Kidney (tissue), 14 donors: ENCODE data around the gene TMEM235. TPM values are rescaled to one million over a fixed set of nuclear protein-coding genes. Genes with fewer than 3 reads are reported as not detected.

ENCODE experiments used
- DNase-seq, 5 donors: peaks; one replicate each; pipeline ENCODE4 v3.0.0-alpha.2; 2013 to 2020
- FAIRE-seq: peaks from 2 replicates; lab custom pipeline; 2012; peaks lifted over from hg19 to GRCh38; lab: Jason Lieb, UNC
- H3K27ac ChIP-seq, 2 donors: one replicate each; pipeline ENCODE4 v1.7.0; 2013; ENCODE audit warnings: low read depth in 2 of 2, low read length in 2 of 2, inconsistent platforms in 1 of 2
- H3K27me3 ChIP-seq: one replicate; pipeline ENCODE4 v1.7.1; 2013; ENCODE audit warnings: low read length, inconsistent platforms; ENCODE audit not compliant: control insufficient read depth, insufficient read depth
- H3K36me3 ChIP-seq, 3 donors: one replicate each; pipeline versions ENCODE4 v1.7.0 to v1.7.1; 2013; ENCODE audit warnings: low read length in 3 of 3, control low read depth in 1 of 3, inconsistent platforms in 1 of 3; ENCODE audit not compliant: insufficient read depth in 3 of 3, control insufficient read depth in 2 of 3
- H3K4me1 ChIP-seq, 3 donors: one replicate each; pipeline versions ENCODE4 v1.7.0 to v1.7.1; 2013; ENCODE audit warnings: low read length in 3 of 3, inconsistent platforms in 1 of 3, low read depth in 1 of 3; ENCODE audit not compliant: control insufficient read depth in 2 of 3, insufficient read depth in 2 of 3
- H3K4me3 ChIP-seq, 3 donors: one replicate each; pipeline versions ENCODE4 v1.7.0 to v1.8.1; 2013; ENCODE audit warnings: low read length in 3 of 3, control low read depth in 1 of 3, inconsistent platforms in 1 of 3
- H3K9ac ChIP-seq, 3 donors: one replicate each; pipeline versions ENCODE4 v1.7.0 to v1.7.1; 2013; ENCODE audit warnings: low read length in 3 of 3, control low read depth in 1 of 3, inconsistent platforms in 1 of 3
- H3K9me3 ChIP-seq, 3 donors: one replicate each; pipeline versions ENCODE4 v1.7.0 to v1.7.1; 2013; ENCODE audit warnings: low read length in 3 of 3, control low read depth in 1 of 3, inconsistent platforms in 1 of 3; ENCODE audit not compliant: control insufficient read depth in 2 of 3, insufficient read depth in 1 of 3
- intact Hi-C: fragments of 100-400 bp; cut with DNase I; formaldehyde crosslinking; loops from one replicate; pipeline ENCODE4 v1.11.1; 2022
- polyA plus RNA-seq: library from polyadenylated mRNA; stranded (reverse); fragments of 350-450 nt; fragmentation: Illumina TruSeq; extraction: RNeasy Lipid Tissue Mini Kit (QIAGEN cat#74804); gene quantifications from one replicate; pipeline ENCODE4 v1.2.3, GENCODE V29; 2014; ENCODE audit warnings: low read depth, low replicate concordance; ENCODE audit not compliant: insufficient read depth
- total RNA-seq: library from RNA; stranded (reverse); fragmentation: NEBNext Ultra II Directional; extraction: Animal tissue kit (Norgen Biotek cat#: 25700); gene quantifications from one replicate; pipeline ENCODE4 v1.2.1, GENCODE V29; 2021
- TF ChIP-seq, protein P1 (sequence below): IDR thresholded peaks from 3 replicates; pipeline ENCODE4 v1.5.1; 2012; ENCODE audit warnings: mild to moderate bottlenecking, moderate library complexity, borderline replicate concordance; ENCODE audit not compliant: insufficient read depth; ENCODE audit errors: extremely low read depth
- donor health status: control.
- donor health status: control.
- donor health status: control.
- donor health status: control.
- donor health status: control.
- donor health status: DM: yes; HTN: yes; CAD: no.
- donor health status: Normal renal cell carcinoma (clear cell type).

TMEM235 gene
- total and polyA plus RNA-seq, 2 donors from 2014 or later = not detected

DNA sequence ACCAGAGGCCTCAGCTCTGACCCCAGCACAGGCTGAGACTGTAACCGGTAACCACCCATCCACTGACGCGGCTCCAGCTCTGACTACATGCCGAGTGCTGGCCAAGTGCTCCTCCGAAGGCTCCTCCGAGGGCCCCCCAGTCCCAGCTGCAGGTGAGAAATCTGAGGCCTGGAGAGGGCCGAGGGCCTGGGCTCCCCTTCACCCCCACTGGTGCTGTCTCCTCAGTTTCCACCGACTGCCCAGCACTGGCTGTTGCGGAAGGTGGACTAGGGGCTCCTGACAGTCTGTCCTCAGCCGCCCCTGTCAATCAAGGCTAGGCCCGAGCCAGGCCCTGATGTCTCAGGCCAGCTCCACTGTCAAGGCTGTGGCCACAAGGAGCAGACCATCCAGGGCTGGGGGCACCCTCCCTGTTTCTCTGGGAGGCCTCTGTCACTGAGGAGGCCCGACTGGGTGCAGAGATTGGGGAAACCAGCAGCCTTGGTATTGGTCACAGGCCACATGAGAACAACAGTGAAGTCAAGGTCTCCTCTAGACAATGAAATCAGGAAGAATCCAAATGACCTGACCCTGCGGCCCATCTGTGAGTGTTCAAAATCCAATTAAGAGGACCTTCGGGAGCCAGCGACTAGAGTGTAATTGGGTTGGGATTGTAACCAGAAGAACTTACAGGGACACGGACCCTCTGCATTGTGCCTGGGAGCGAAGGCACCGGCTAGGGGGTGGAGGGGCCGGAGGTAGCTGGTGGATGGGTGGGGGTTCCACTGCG is 5.1 kb downstream of the TMEM235 start:
- H3K4me1 ChIP-seq = no peaks in the 10 kb centered on the region
- peaks cover 2% of the 10 kb centered on the region for H3K27me3 ChIP-seq
- DNase-seq (no peak), FAIRE-seq (no peak)
- no peak overlapping the region for H3K27ac ChIP-seq
- H3K9ac ChIP-seq = no peak overlapping the region
- intact Hi-C loops = no loop called here
- TF ChIP-seq, protein P1, sequence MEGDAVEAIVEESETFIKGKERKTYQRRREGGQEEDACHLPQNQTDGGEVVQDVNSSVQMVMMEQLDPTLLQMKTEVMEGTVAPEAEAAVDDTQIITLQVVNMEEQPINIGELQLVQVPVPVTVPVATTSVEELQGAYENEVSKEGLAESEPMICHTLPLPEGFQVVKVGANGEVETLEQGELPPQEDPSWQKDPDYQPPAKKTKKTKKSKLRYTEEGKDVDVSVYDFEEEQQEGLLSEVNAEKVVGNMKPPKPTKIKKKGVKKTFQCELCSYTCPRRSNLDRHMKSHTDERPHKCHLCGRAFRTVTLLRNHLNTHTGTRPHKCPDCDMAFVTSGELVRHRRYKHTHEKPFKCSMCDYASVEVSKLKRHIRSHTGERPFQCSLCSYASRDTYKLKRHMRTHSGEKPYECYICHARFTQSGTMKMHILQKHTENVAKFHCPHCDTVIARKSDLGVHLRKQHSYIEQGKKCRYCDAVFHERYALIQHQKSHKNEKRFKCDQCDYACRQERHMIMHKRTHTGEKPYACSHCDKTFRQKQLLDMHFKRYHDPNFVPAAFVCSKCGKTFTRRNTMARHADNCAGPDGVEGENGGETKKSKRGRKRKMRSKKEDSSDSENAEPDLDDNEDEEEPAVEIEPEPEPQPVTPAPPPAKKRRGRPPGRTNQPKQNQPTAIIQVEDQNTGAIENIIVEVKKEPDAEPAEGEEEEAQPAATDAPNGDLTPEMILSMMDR = no peak
- H3K9me3 ChIP-seq = no peaks in the 10 kb centered on the region
- no peaks in the 10 kb centered on the region for H3K36me3 ChIP-seq
- H3K4me3 ChIP-seq = no peak overlapping the region

DNA sequence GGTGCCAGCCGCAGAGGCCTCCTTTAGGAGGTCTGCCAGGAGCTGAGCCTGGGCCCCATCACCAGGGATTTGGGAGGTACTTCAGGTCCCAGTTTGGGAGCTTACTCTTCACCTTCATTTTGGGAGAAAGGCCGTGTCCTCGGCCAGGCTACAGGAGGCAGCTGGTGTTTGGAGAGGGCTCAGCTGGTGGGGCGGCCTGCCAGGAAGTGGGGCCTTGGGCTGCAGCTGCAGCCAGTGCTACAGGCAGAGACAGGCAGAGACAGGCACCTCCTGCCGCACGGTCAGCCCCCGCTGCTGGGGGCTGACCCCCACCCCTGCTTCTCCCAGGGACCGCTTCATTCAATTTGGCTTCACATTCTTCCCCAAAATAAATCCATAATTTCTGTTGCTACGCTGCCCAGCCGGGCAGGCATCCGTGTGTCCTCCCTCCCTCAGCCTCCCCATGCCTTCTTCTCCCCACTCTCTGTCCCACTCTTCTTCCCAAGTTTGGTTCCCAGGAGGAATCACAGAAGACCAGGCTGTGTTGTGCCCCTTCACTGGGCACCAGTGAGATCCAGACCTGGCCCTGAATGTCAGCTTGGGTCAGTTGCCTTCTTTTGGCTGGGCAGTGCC is 6.1 kb downstream of the TMEM235 start:
- intact Hi-C loops = no loop called here
- DNase-seq (peak in 1 of 5 donors; percentile 67), FAIRE-seq (no peak)
- H3K4me1 ChIP-seq = no peaks in the 10 kb centered on the region
- H3K36me3 ChIP-seq = no peaks in the 10 kb centered on the region
- no peak overlapping the region for H3K9ac ChIP-seq
- H3K27ac ChIP-seq = no peak overlapping the region
- H3K4me3 ChIP-seq = no peak overlapping the region
- H3K9me3 ChIP-seq = no peaks in the 10 kb centered on the region
- TF ChIP-seq, protein P1 = no peak
- peaks cover 2% of the 10 kb centered on the region for H3K27me3 ChIP-seq

DNA sequence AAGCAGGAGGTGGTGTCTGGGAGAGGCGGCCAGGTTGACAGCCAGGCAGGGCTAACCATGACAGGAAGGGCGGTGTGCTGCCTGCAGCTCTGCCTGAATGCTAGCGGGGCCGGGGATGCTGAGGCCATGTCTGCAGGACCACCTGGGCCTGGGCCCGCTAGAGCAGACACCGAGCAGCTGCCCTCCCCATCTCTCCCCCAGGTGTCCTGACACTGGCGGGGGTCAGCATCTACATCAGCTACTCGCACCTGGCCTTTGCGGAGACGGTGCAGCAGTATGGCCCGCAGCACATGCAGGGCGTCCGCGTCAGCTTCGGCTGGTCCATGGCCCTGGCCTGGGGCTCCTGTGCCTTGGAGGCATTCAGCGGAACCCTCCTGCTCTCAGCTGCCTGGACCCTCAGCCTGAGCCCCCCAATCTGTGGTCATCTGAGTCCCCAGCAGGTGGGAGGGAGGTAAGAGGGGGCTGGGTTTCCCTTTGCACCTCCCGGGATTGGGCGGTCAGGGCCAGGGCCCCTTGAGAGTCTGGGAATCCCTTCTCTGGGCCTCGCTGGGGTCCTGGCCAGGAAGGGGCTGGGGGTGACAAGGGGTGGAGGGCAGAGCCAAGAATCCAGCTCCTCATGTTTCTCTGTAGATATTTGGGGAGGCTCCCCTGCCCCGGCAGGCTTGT is 7.5 kb downstream of the TMEM235 start:
- no peaks in the 10 kb centered on the region for H3K27me3 ChIP-seq
- no peak overlapping the region for H3K4me3 ChIP-seq
- no peaks in the 10 kb centered on the region for H3K36me3 ChIP-seq
- H3K27ac ChIP-seq = no peak overlapping the region
- H3K4me1 ChIP-seq = no peaks in the 10 kb centered on the region
- DNase-seq (peak in 1 of 5 donors; percentile 58), FAIRE-seq (no peak)
- no peaks in the 10 kb centered on the region for H3K9me3 ChIP-seq
- TF ChIP-seq, protein P1 = no peak
- H3K9ac ChIP-seq = no peak overlapping the region
- intact Hi-C loops = no loop called here
